HCT116 (cell line): ENCODE results near the gene PLEKHN1. TPM values are rescaled to one million over a fixed set of nuclear protein-coding genes. Genes with fewer than 3 reads are reported as not detected.

Source experiments
- ATAC-seq: fragments of 200-7000 bp; cut with Tn5 transposase; 2 replicates; pipeline ENCODE4 v1.9.1; 2020; ENCODE audit warnings: mild to moderate bottlenecking, moderate library complexity
- BruUV-seq: library from RNA; stranded (reverse); fragments of 400-500 nt; replicated peaks from 2 replicates; lab custom pipeline; 2021; lab: Mats Ljungman, UMichigan
- CTCF ChIA-PET: fragments of 300-600 bp; sonication (Branson Sonifier 250); formaldehyde crosslinking; loops from one replicate; lab custom pipeline; 2021; ENCODE audit warnings: antibody characterized with exemption; lab: Charles Lee
- POLR2A ChIA-PET: fragments of 300-600, 350-600 bp; sonication (Branson Sonifier 250); formaldehyde crosslinking; loops from one replicate; lab custom pipeline; 2021; ENCODE audit warnings: antibody characterized with exemption; lab: Charles Lee
- RAD21 ChIA-PET, 2 experiments: fragments of 300-600 bp; sonication (Branson Sonifier 250); formaldehyde crosslinking; loops; one replicate each; lab custom pipeline; 2023; ENCODE audit warnings: low total read pairs in 2 of 2; ENCODE audit not compliant: uncharacterized antibody in 2 of 2, unreplicated experiment in 2 of 2, low non-redundant PET in 1 of 2; lab: Charles Lee
- DNase-seq: peaks from one replicate; pipeline ENCODE4 v3.0.0-alpha.2; 2010; ENCODE audit warnings: low read depth, low spot score
- H2AFZ ChIP-seq: fragments of 200-600 bp; shearing (Covaris generic), sonication (generic); 2 replicates; pipeline ENCODE4 v1.6.1; 2017; ENCODE audit warnings: low read depth, mixed run types, mixed read lengths, antibody characterized with exemption, low read length; ENCODE audit not compliant: poor library complexity, severe bottlenecking
- H3K27ac ChIP-seq: 2 replicates; pipeline ENCODE4 v1.5.1; 2012; ENCODE audit warnings: low read depth, low read length
- H3K27me3 ChIP-seq: fragments of 200-600 bp; sonication (generic); 2 replicates; pipeline ENCODE4 v1.6.1; 2016; ENCODE audit warnings: mixed run types, low read length, mixed read lengths; ENCODE audit not compliant: insufficient read depth
- H3K36me3 ChIP-seq, 2 experiments: fragments of 200-500 bp in 1 of 2; fragments of 200-600 bp in 1 of 2; sonication (Bioruptor generic) in 1 of 2; sonication (generic) in 1 of 2; 2 replicates each; pipeline versions ENCODE4 v1.5.1 to v1.6.1; 2014 to 2016; ENCODE audit warnings: low read length in 2 of 2, inconsistent platforms in 1 of 2, mixed read lengths in 1 of 2, mixed run types in 1 of 2; ENCODE audit not compliant: insufficient read depth in 2 of 2, control insufficient read depth in 1 of 2
- H3K4me1 ChIP-seq, 2 experiments: fragments of 200-600 bp in 1 of 2; sonication (generic) in 1 of 2; 2 replicates each; pipeline versions ENCODE4 v1.5.1 to v1.6.1; 2012 to 2017; ENCODE audit warnings: low read length in 2 of 2, inconsistent platforms in 1 of 2, mild to moderate bottlenecking in 1 of 2, mixed read lengths in 1 of 2, mixed run types in 1 of 2, moderate library complexity in 1 of 2; ENCODE audit not compliant: insufficient read depth in 2 of 2, control insufficient read depth in 1 of 2
- H3K4me2 ChIP-seq: fragments of 200-600 bp; sonication (generic); 2 replicates; pipeline ENCODE4 v1.6.1; 2017; ENCODE audit warnings: mixed run types, low read length, mixed read lengths
- H3K4me3 ChIP-seq, 2 experiments: fragments of 200-600 bp in 1 of 2; sonication (generic) in 1 of 2; replicated peaks in 1 of 2; 2 replicates each; pipeline ENCODE4 v1.5.1; 2011 to 2016; ENCODE audit warnings: low read length in 2 of 2, control low read depth in 1 of 2, low read depth in 1 of 2, mild to moderate bottlenecking in 1 of 2, mixed read lengths in 1 of 2, mixed run types in 1 of 2
- H3K79me2 ChIP-seq: fragments of 200-600 bp; sonication (generic); 2 replicates; pipeline ENCODE4 v1.6.1; 2017; ENCODE audit warnings: mild to moderate bottlenecking, mixed run types, low read length, moderate library complexity, mixed read lengths; ENCODE audit not compliant: insufficient read depth
- H3K9ac ChIP-seq: fragments of 200-600 bp; sonication (generic); 2 replicates; pipeline ENCODE4 v1.6.1; 2016; ENCODE audit warnings: low read length, mixed read lengths
- H3K9me2 ChIP-seq: fragments of 200-600 bp; sonication (generic), shearing (Covaris generic); 2 replicates; pipeline ENCODE4 v1.6.1; 2017; ENCODE audit warnings: mixed run types, mild to moderate bottlenecking, moderate library complexity; ENCODE audit not compliant: insufficient read depth
- H3K9me3 ChIP-seq, 2 experiments: fragments of 200-500 bp in 1 of 2; fragments of 200-600 bp in 1 of 2; sonication (Bioruptor generic) in 1 of 2; sonication (generic) in 1 of 2; 2 replicates each; pipeline ENCODE4 v1.6.1; 2014 to 2017; ENCODE audit warnings: low read length in 2 of 2, mixed read lengths in 2 of 2, inconsistent platforms in 1 of 2, low read depth in 1 of 2, mild to moderate bottlenecking in 1 of 2, mixed run types in 1 of 2, moderate library complexity in 1 of 2; ENCODE audit not compliant: control insufficient read depth in 1 of 2, insufficient read depth in 1 of 2
- H4K20me1 ChIP-seq: fragments of 200-600 bp; sonication (generic), shearing (Covaris generic); 2 replicates; pipeline ENCODE4 v1.6.1; 2017; ENCODE audit warnings: mixed run types, mild to moderate bottlenecking, moderate library complexity; ENCODE audit not compliant: insufficient read depth
- CBX3 ChIP-seq: IDR thresholded peaks from 2 replicates; pipeline ENCODE4 v1.6.1; 2012; ENCODE audit warnings: low read depth
- CTCF ChIP-seq, 3 experiments: fragments of 200-600 bp in 1 of 3; sonication (generic) in 1 of 3; IDR thresholded peaks in 2 of 3; conservative IDR thresholded peaks in 1 of 3; 2 replicates each; pipeline ENCODE4 v1.5.1; 2012 to 2017; ENCODE audit warnings: low read depth in 2 of 3, low read length in 2 of 3, antibody characterized with exemption in 1 of 3, borderline replicate concordance in 1 of 3, control low read depth in 1 of 3, mild to moderate bottlenecking in 1 of 3, mixed read lengths in 1 of 3, mixed run types in 1 of 3, moderate library complexity in 1 of 3; ENCODE audit not compliant: insufficient read depth in 1 of 3
- EGR1 ChIP-seq: IDR thresholded peaks from 2 replicates; pipeline ENCODE4 v1.6.1; 2012; ENCODE audit warnings: low read depth
- ELF1 ChIP-seq: IDR thresholded peaks from 2 replicates; pipeline ENCODE4 v1.6.1; 2012; ENCODE audit warnings: low read depth, borderline replicate concordance
- EZH2 ChIP-seq: fragments of 200-600 bp; sonication (generic); IDR thresholded peaks from 2 replicates; pipeline ENCODE4 v1.6.1; 2017; ENCODE audit warnings: antibody characterized with exemption, mixed run types
- EZH2phosphoT487 ChIP-seq: fragments of 200-600 bp; IDR thresholded peaks from 2 replicates; pipeline ENCODE4 v1.6.1; 2018; ENCODE audit warnings: antibody characterized with exemption, borderline replicate concordance
- MAX ChIP-seq: IDR thresholded peaks from 2 replicates; pipeline ENCODE4 v1.6.1; 2012
- REST ChIP-seq: IDR thresholded peaks from 2 replicates; pipeline ENCODE4 v1.6.1; 2012; ENCODE audit warnings: low read depth
- SIN3A ChIP-seq: IDR thresholded peaks from 2 replicates; pipeline ENCODE4 v1.6.1; 2012; ENCODE audit warnings: low read depth
- SRF ChIP-seq: IDR thresholded peaks from 2 replicates; pipeline ENCODE4 v1.6.1; 2012; ENCODE audit warnings: low read depth
- TCF7L2 ChIP-seq: IDR thresholded peaks from 2 replicates; pipeline ENCODE4 v1.7.0; 2011; ENCODE audit warnings: borderline replicate concordance, inconsistent platforms; ENCODE audit not compliant: insufficient read depth, insufficient read length; ENCODE audit errors: extremely low read depth
- YY1 ChIP-seq: IDR thresholded peaks from 2 replicates; pipeline ENCODE4 v1.6.1; 2011; ENCODE audit warnings: low read length, low read depth, moderate library complexity, mild to moderate bottlenecking; ENCODE audit not compliant: insufficient replicate concordance; ENCODE audit errors: extremely low read depth
- ZFX ChIP-seq: fragments of 450-650 bp; IDR thresholded peaks from 2 replicates; pipeline ENCODE4 v1.6.1; 2017
- intact Hi-C: fragments of 100-400 bp; cut with micrococcal nuclease; formaldehyde crosslinking; loops from 2 replicates; pipeline ENCODE4 v1.10.0; 2022
- total RNA-seq: library from RNA; stranded (reverse); gene quantifications from one replicate; pipeline ENCODE4 v1.2.1, GENCODE V29; 2021; ENCODE audit not compliant: unreplicated experiment

PLEKHN1 gene
- total RNA-seq, 1 experiment from 2014 or later, result 11.6 TPM

- Histone ChIP-seq H3K4me3 (no peak overlapping the region), H3K9me3 (no peaks in the 10 kb centered on the region; a peak in 1 of 4 replicates), H3K9ac (no peak overlapping the region), H3K4me2 (no peak overlapping the region)
- intact Hi-C loops, result no loop called here
- CTCF ChIA-PET, result no interaction called here
- no peak for ATAC-seq
- no peak for DNase-seq
- TF ChIP-seq TCF7L2 (no peak), ZFX (no peak), CTCF (IDR thresholded peaks at IDR 0.05 in 2 of 3, conservative IDR thresholded peaks at IDR 0.05 in 1 of 3; ENCODE audit: borderline replicate concordance in 1 of 3, insufficient read depth in 1 of 3, low read depth in 2 of 3, low read length in 2 of 3) (no peak), EZH2phosphoT487 (no peak), YY1 (no peak)
- TF ChIP-seq, all 23 proteins: peak for 0
- POLR2A ChIA-PET, result no interaction called here
- H3K27ac ChIP-seq, result no peak overlapping the region
- BruUV-seq, result no TSS peak
- no peaks in the 10 kb centered on the region for H4K20me1 ChIP-seq
- no peaks in the 10 kb centered on the region for H3K9me2 ChIP-seq
- H2AFZ ChIP-seq, result no peak overlapping the region
- H3K36me3 ChIP-seq, result no peaks in the 10 kb centered on the region
- H3K79me2 ChIP-seq, result no peaks in the 10 kb centered on the region
- H3K27me3 ChIP-seq, result no peaks in the 10 kb centered on the region
- RAD21 ChIA-PET, result no interaction called here
- H3K4me1 ChIP-seq, result peaks cover 9 to 22% of the 10 kb centered on the region in 2 experiments
These were observed 7.4 kb downstream of the PLEKHN1 start for GRCh38 chr1:973459-974292.

GRCh38 chr1:974293-974640 is 8.0 kb downstream of the PLEKHN1 start:
- RAD21 ChIA-PET, result no interaction called here
- no peak for DNase-seq
- TF ChIP-seq YY1, result no peak
- TF ChIP-seq SIN3A, result no peak
- TF ChIP-seq EGR1, result no peak
- TF ChIP-seq SRF, result no peak
- no peak for TF ChIP-seq TCF7L2
- no peak for TF ChIP-seq EZH2
- no peak for TF ChIP-seq CBX3
- TF ChIP-seq MAX, result no peak
- TF ChIP-seq REST, result no peak
- TF ChIP-seq ELF1, result no peak
- TF ChIP-seq EZH2phosphoT487, result no peak

More at GRCh38 chr1:974293-974640, 8.0 kb downstream of the PLEKHN1 start:
- Histone ChIP-seq H3K9me3 (no peaks in the 10 kb centered on the region; a peak in 1 of 4 replicates), H3K4me2 (no peak overlapping the region), H2AFZ (no peak overlapping the region), H3K9ac (no peak overlapping the region), H4K20me1 (no peaks in the 10 kb centered on the region), H3K9me2 (no peaks in the 10 kb centered on the region), H3K27me3 (no peaks in the 10 kb centered on the region), H3K4me1 (peaks cover 9 to 22% of the 10 kb centered on the region in 2 experiments), H3K4me3 (no peak overlapping the region), H3K27ac (no peak overlapping the region), H3K79me2 (no peaks in the 10 kb centered on the region), H3K36me3 (no peaks in the 10 kb centered on the region)
- ChIA-PET POLR2A (no interaction called here), CTCF (no interaction called here)
- no TSS peak for BruUV-seq
- no peak for ATAC-seq
- intact Hi-C loops, result no loop called here
